SK-N-SH treated with all-trans-retinoic acid at 6 μM for 48 hours (cell line): ENCODE measurements around the gene GLDN.

Source experiments
- ARNTL ChIP-seq: fragments of 450-650 bp; formaldehyde crosslinking; IDR thresholded peaks from 2 replicates; pipeline ENCODE4 v1.5.0; 2020; ENCODE audit warnings: low read depth, mild to moderate bottlenecking, moderate library complexity, borderline replicate concordance
- BACH2 ChIP-seq: fragments of 250-450 bp; sonication (Bioruptor Pico); IDR thresholded peaks from 2 replicates; pipeline ENCODE4 v1.9.0; 2021; ENCODE audit warnings: mild to moderate bottlenecking, borderline replicate concordance
- CREB5 ChIP-seq: fragments of 250-450 bp; sonication (Bioruptor Pico); IDR thresholded peaks from 2 replicates; pipeline ENCODE4 v1.5.1; 2020; ENCODE audit warnings: low read depth, mild to moderate bottlenecking, moderate library complexity
- ISL1 ChIP-seq: fragments of 250-450 bp; sonication (Bioruptor Pico); IDR thresholded peaks from 2 replicates; pipeline ENCODE4 v2.1.2; 2022; ENCODE audit warnings: mild to moderate bottlenecking, moderate library complexity
- TOX ChIP-seq: fragments of 250-450 bp; sonication (Bioruptor Pico); IDR thresholded peaks from 2 replicates; pipeline ENCODE4 v1.8.0; 2021; ENCODE audit warnings: mild to moderate bottlenecking, moderate library complexity, borderline replicate concordance
- ZFP3 ChIP-seq: fragments of 250-450 bp; sonication (Bioruptor Pico); IDR thresholded peaks from 2 replicates; pipeline ENCODE4 v1.5.0; 2020; ENCODE audit warnings: mild to moderate bottlenecking, moderate library complexity
- ZFP30 ChIP-seq: fragments of 450-650 bp; formaldehyde crosslinking; IDR thresholded peaks from 2 replicates; pipeline ENCODE4 v1.5.0; 2022; ENCODE audit warnings: mild to moderate bottlenecking, moderate library complexity
- ZNF565 ChIP-seq: fragments of 450-650 bp; formaldehyde crosslinking; conservative IDR thresholded peaks from 2 replicates; pipeline ENCODE4 v1.5.0; 2020; ENCODE audit warnings: low read depth, mild to moderate bottlenecking, moderate library complexity
- ZNF70 ChIP-seq: fragments of 450-650 bp; formaldehyde crosslinking; IDR thresholded peaks from 2 replicates; pipeline ENCODE4 v1.5.0; 2020; ENCODE audit warnings: mild to moderate bottlenecking, moderate library complexity
- ZNF8 ChIP-seq: fragments of 450-650 bp; formaldehyde crosslinking; IDR thresholded peaks from 2 replicates; pipeline ENCODE4 v1.5.0; 2020; ENCODE audit warnings: mild to moderate bottlenecking, moderate library complexity
- TF ChIP-seq, protein P1 (sequence below): fragments of 250-450 bp; sonication (Bioruptor Pico); IDR thresholded peaks from 2 replicates; pipeline ENCODE4 v1.8.0; 2020; ENCODE audit warnings: mild to moderate bottlenecking, moderate library complexity, borderline replicate concordance
- TF ChIP-seq, protein P2 (sequence below): fragments of 250-450 bp; sonication (Bioruptor Pico); IDR thresholded peaks from 2 replicates; pipeline ENCODE4 v1.8.0; 2021; ENCODE audit warnings: low read depth, mild to moderate bottlenecking, moderate library complexity, borderline replicate concordance

- no peak for TF ChIP-seq BACH2 (CRISPR knock-in tag)
- no peak for TF ChIP-seq TOX (CRISPR knock-in tag)
- no peak for TF ChIP-seq ZFP3
- no peak for TF ChIP-seq ZNF70 (CRISPR knock-in tag)
- TF ChIP-seq ZNF565 (CRISPR knock-in tag) = no peak
- no peak for TF ChIP-seq ZFP30
- TF ChIP-seq, protein P1, sequence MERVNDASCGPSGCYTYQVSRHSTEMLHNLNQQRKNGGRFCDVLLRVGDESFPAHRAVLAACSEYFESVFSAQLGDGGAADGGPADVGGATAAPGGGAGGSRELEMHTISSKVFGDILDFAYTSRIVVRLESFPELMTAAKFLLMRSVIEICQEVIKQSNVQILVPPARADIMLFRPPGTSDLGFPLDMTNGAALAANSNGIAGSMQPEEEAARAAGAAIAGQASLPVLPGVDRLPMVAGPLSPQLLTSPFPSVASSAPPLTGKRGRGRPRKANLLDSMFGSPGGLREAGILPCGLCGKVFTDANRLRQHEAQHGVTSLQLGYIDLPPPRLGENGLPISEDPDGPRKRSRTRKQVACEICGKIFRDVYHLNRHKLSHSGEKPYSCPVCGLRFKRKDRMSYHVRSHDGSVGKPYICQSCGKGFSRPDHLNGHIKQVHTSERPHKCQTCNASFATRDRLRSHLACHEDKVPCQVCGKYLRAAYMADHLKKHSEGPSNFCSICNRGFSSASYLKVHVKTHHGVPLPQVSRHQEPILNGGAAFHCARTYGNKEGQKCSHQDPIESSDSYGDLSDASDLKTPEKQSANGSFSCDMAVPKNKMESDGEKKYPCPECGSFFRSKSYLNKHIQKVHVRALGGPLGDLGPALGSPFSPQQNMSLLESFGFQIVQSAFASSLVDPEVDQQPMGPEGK (CRISPR knock-in tag) = no peak
- no peak for TF ChIP-seq ISL1
- no peak for TF ChIP-seq CREB5 (CRISPR knock-in tag)
- TF ChIP-seq ARNTL (CRISPR knock-in tag) = no peak
- TF ChIP-seq ZNF8 (CRISPR knock-in tag) = no peak
- TF ChIP-seq, protein P2, sequence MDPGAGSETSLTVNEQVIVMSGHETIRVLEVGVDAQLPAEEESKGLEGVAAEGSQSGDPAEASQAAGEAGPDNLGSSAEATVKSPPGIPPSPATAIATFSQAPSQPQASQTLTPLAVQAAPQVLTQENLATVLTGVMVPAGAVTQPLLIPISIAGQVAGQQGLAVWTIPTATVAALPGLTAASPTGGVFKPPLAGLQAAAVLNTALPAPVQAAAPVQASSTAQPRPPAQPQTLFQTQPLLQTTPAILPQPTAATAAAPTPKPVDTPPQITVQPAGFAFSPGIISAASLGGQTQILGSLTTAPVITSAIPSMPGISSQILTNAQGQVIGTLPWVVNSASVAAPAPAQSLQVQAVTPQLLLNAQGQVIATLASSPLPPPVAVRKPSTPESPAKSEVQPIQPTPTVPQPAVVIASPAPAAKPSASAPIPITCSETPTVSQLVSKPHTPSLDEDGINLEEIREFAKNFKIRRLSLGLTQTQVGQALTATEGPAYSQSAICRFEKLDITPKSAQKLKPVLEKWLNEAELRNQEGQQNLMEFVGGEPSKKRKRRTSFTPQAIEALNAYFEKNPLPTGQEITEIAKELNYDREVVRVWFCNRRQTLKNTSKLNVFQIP = no peak
Observed at GRCh38 chr15:51438526-51438925, 97.1 kb downstream of the GLDN start.
